Effector memory CD4-positive, alpha-beta T cell (primary cell): ENCODE results near the gene CD84.

Experiments
- DNase-seq, 3 donors: peaks; one replicate each; pipeline ENCODE4 v3.0.0-alpha.2; 2020
- H3K27ac ChIP-seq: 2 replicates; pipeline ENCODE4 v1.7.0; 2013; ENCODE audit warnings: mild to moderate bottlenecking, low read length, moderate library complexity; ENCODE audit not compliant: insufficient read depth, poor library complexity, severe bottlenecking
- H3K27me3 ChIP-seq: replicated peaks from 2 replicates; pipeline ENCODE4 v1.7.0; 2013; ENCODE audit warnings: mild to moderate bottlenecking, low read length; ENCODE audit not compliant: insufficient read depth, control insufficient read depth, poor library complexity, severe bottlenecking
- H3K36me3 ChIP-seq: 2 replicates; pipeline ENCODE4 v1.7.0; 2013; ENCODE audit warnings: mild to moderate bottlenecking, low read length, moderate library complexity; ENCODE audit not compliant: control insufficient read depth, insufficient read depth
- H3K4me1 ChIP-seq: 2 replicates; pipeline ENCODE4 v1.7.0; 2013; ENCODE audit warnings: low read length, mild to moderate bottlenecking; ENCODE audit not compliant: control insufficient read depth, insufficient read depth, poor library complexity, severe bottlenecking
- H3K4me3 ChIP-seq: 2 replicates; pipeline ENCODE4 v1.7.0; 2013; ENCODE audit warnings: low read length, low read depth, mild to moderate bottlenecking; ENCODE audit not compliant: insufficient read depth, poor library complexity, severe bottlenecking
- H3K9me3 ChIP-seq: 2 replicates; pipeline ENCODE4 v1.7.0; 2013; ENCODE audit warnings: mild to moderate bottlenecking, low read length, moderate library complexity; ENCODE audit not compliant: control insufficient read depth

CD84 gene

GRCh38 chr1:160622501-160623226 is 43.4 kb upstream of the CD84 start:
- Histone ChIP-seq H3K4me1 (peaks cover 51% of the 10 kb centered on the region), H3K27me3 (no peaks in the 10 kb centered on the region), H3K4me3 (no peak overlapping the region), H3K36me3 (peaks cover 33% of the 10 kb centered on the region), H3K9me3 (no peaks in the 10 kb centered on the region), H3K27ac (peak overlapping the region; percentile 51)
- DNase-seq: no peak

- peak overlapping the region; percentile 14 for H3K27ac ChIP-seq
- no peak for DNase-seq
- no peaks in the 10 kb centered on the region for H3K27me3 ChIP-seq
- no peak overlapping the region for H3K4me3 ChIP-seq
- H3K36me3 ChIP-seq: peaks cover 29% of the 10 kb centered on the region
- peaks cover 43% of the 10 kb centered on the region for H3K4me1 ChIP-seq
- H3K9me3 ChIP-seq: no peaks in the 10 kb centered on the region
Observed at GRCh38 chr1:160621633-160622413, 42.5 kb upstream of the CD84 start.

GRCh38 chr1:160620942-160621632 is 41.8 kb upstream of the CD84 start:
- no peak for DNase-seq
- no peaks in the 10 kb centered on the region for H3K27me3 ChIP-seq
- H3K4me1 ChIP-seq: peaks cover 35% of the 10 kb centered on the region
- H3K27ac ChIP-seq: peak overlapping the region; percentile 14
- H3K36me3 ChIP-seq: peaks cover 32% of the 10 kb centered on the region
- no peaks in the 10 kb centered on the region for H3K9me3 ChIP-seq
- no peak overlapping the region for H3K4me3 ChIP-seq

- peaks cover 23% of the 10 kb centered on the region for H3K4me1 ChIP-seq
- H3K9me3 ChIP-seq: no peaks in the 10 kb centered on the region
Observed at GRCh38 chr1:160619742-160620277, 40.5 kb upstream of the CD84 start.

GRCh38 chr1:160618763-160619274 is 39.5 kb upstream of the CD84 start:
- peaks cover 15% of the 10 kb centered on the region for H3K4me1 ChIP-seq
- H3K27ac ChIP-seq: no peak overlapping the region
- H3K27me3 ChIP-seq: no peaks in the 10 kb centered on the region
- H3K4me3 ChIP-seq: no peak overlapping the region
- peaks cover 34% of the 10 kb centered on the region for H3K36me3 ChIP-seq
- no peak for DNase-seq
- no peaks in the 10 kb centered on the region for H3K9me3 ChIP-seq

More at GRCh38 chr1:160619742-160620277, 40.5 kb upstream of the CD84 start:
- no peak overlapping the region for H3K4me3 ChIP-seq
- DNase-seq: no peak
- peaks cover 34% of the 10 kb centered on the region for H3K36me3 ChIP-seq
- H3K27ac ChIP-seq: no peak overlapping the region
- no peaks in the 10 kb centered on the region for H3K27me3 ChIP-seq

GRCh38 chr1:160618327-160618726 is 39.0 kb upstream of the CD84 start:
- Histone ChIP-seq H3K4me1 (peaks cover 10% of the 10 kb centered on the region), H3K4me3 (no peak overlapping the region), H3K27me3 (no peaks in the 10 kb centered on the region), H3K36me3 (peaks cover 36% of the 10 kb centered on the region), H3K9me3 (no peaks in the 10 kb centered on the region), H3K27ac (no peak overlapping the region)
- no peak for DNase-seq

- no peaks in the 10 kb centered on the region for H3K4me1 ChIP-seq
- no peak overlapping the region for H3K27ac ChIP-seq
- H3K36me3 ChIP-seq: peaks cover 46% of the 10 kb centered on the region
- H3K27me3 ChIP-seq: no peaks in the 10 kb centered on the region
- no peaks in the 10 kb centered on the region for H3K9me3 ChIP-seq
- H3K4me3 ChIP-seq: no peak overlapping the region
- DNase-seq: no peak
Observed at GRCh38 chr1:160615660-160616059, 36.4 kb upstream of the CD84 start.

- peaks cover 50% of the 10 kb centered on the region for H3K36me3 ChIP-seq
- no peaks in the 10 kb centered on the region for H3K9me3 ChIP-seq
- no peaks in the 10 kb centered on the region for H3K4me1 ChIP-seq
- H3K27ac ChIP-seq: no peak overlapping the region
- H3K27me3 ChIP-seq: no peaks in the 10 kb centered on the region
- no peak overlapping the region for H3K4me3 ChIP-seq
- DNase-seq: no peak
Observed at GRCh38 chr1:160614410-160614809, 35.1 kb upstream of the CD84 start.

- H3K4me1 ChIP-seq: no peaks in the 10 kb centered on the region
- peaks cover 55% of the 10 kb centered on the region for H3K36me3 ChIP-seq
- no peak overlapping the region for H3K4me3 ChIP-seq
Observed at GRCh38 chr1:160612613-160613218, 33.4 kb upstream of the CD84 start.

More at GRCh38 chr1:160612613-160613218, 33.4 kb upstream of the CD84 start:
- H3K27ac ChIP-seq: no peak overlapping the region
- H3K27me3 ChIP-seq: no peaks in the 10 kb centered on the region
- DNase-seq: no peak
- no peaks in the 10 kb centered on the region for H3K9me3 ChIP-seq
